Suprapubic skin (tissue), 4 donors: ENCODE data around the gene FAM83B. TPM values are rescaled to one million over a fixed set of nuclear protein-coding genes. Genes with fewer than 3 reads are reported as not detected.
"Not testable (repeated sequence)": the region's sequence is repeated elsewhere in the genome, so short reads cannot be mapped to it uniquely, and the experiment has no call there.

Source experiments
- DNase-seq, 2 donors: peaks; one replicate each; pipeline ENCODE4 v3.0.0-alpha.2; 2019; ENCODE audit warnings: low spot score in 2 of 2
- H3K27ac ChIP-seq: fragments of 200-600 bp; sonication (generic); one replicate; pipeline ENCODE4 v1.5.1; 2019
- H3K27me3 ChIP-seq: fragments of 200-600 bp; sonication (generic); one replicate; pipeline ENCODE4 v1.5.1; 2019
- H3K36me3 ChIP-seq: fragments of 200-600 bp; sonication (generic); one replicate; pipeline ENCODE4 v1.5.1; 2019
- H3K4me1 ChIP-seq: fragments of 200-600 bp; sonication (generic); one replicate; pipeline ENCODE4 v1.5.1; 2019
- H3K4me3 ChIP-seq: fragments of 200-600 bp; sonication (generic); one replicate; pipeline ENCODE4 v1.5.1; 2019; ENCODE audit warnings: mild to moderate bottlenecking
- H3K9me3 ChIP-seq: fragments of 200-600 bp; sonication (generic); one replicate; pipeline ENCODE4 v1.5.1; 2019
- EP300 ChIP-seq: sonication (generic); formaldehyde crosslinking; IDR thresholded peaks from one replicate; pipeline ENCODE4 v1.6.1; 2017; ENCODE audit warnings: antibody characterized with exemption
- POLR2A ChIP-seq, 2 donors: fragments of 450-650 bp; IDR thresholded peaks; one replicate each; pipeline ENCODE4 v1.6.1; 2017; ENCODE audit warnings: antibody characterized with exemption in 2 of 2, mild to moderate bottlenecking in 2 of 2, moderate library complexity in 2 of 2
- POLR2AphosphoS5 ChIP-seq, 3 donors: sonication (generic); formaldehyde crosslinking; IDR thresholded peaks; one replicate each; pipeline ENCODE4 v1.6.1; 2017; ENCODE audit warnings: antibody characterized with exemption in 3 of 3
- WGBS: methylation state at CpG from one replicate; pipeline ENCODE4 v1.1.5; 2018; 5-methylcytosine and 5-hydroxymethylcytosine counted together
- total RNA-seq, 4 donors: library from RNA; depleted of rRNA; stranded (reverse); fragments of >200 nt; gene quantifications; one replicate each; pipeline ENCODE4 v1.1.0, GENCODE V29; 2016
- TF ChIP-seq, protein P1 (sequence below), 2 donors: fragments of 200-600 bp in 1 of 2; fragments of 450-650 bp in 1 of 2; sonication (generic) in 1 of 2; IDR thresholded peaks; one replicate each; pipeline ENCODE4 v1.5.1; 2016 to 2019; ENCODE audit warnings: antibody characterized with exemption in 2 of 2, mild to moderate bottlenecking in 1 of 2, moderate library complexity in 1 of 2

The FAM83B gene
- total RNA-seq, 4 donors from 2014 or later: 100 to 153 (median 125) TPM

DNA sequence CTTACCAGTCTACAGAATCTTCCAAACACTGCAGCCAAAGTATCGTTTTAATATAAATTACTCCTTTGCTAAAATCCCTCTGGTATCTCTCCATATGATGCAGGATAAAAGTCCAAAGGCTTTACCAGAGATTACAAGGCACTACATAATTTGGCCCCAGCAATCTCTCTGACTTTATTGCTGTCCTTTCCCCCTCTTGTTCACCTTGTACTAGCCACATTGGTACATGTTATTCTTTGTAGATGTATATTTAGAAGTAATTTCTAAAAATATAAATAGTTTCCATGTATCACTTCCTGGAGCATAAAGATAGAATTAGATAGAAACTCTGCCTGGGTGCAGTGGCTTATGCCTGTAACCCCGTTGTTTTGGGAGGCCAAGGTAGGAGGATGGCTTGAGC lies 28.7 kb upstream of the FAM83B start:
- WGBS: 56% methylated on average over 2 of the region's 2 CpGs
- H3K27ac ChIP-seq: peak overlapping the region; percentile 3
- H3K36me3 ChIP-seq: no peaks in the 10 kb centered on the region

DNA sequence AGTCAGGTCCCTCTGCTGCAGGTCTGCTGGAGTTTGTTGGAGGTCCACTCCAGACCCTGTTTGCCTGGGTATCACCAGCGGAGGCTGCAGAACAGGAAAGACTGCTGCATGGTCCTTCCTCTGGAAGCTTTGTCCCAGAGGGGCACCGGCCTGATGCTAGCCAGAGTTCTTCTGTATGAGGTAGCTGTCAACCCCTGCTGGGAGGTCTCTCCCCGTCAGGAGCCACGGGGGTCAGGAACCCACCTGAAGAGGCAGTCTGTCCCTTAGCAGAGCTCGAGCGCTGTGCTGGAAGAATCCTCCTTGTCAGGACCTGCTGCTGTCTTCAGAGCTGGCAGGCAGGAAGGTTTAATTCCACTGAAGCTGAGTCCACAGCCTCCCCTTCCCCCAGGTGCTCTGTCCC lies 22.3 kb upstream of the FAM83B start:
- H3K4me3 ChIP-seq, H3K27me3 ChIP-seq, H3K9me3 ChIP-seq, DNase-seq, H3K36me3 ChIP-seq, H3K27ac ChIP-seq, H3K4me1 ChIP-seq: not testable (repeated sequence)
- 83% methylated on average over 4 of the region's 6 CpGs for WGBS

More for the DNA sequence above, 28.7 kb upstream of the FAM83B start:
- no peak for TF ChIP-seq EP300
- no peak for TF ChIP-seq POLR2A (IDR thresholded peaks at IDR 0.05)
- TF ChIP-seq, protein P1, sequence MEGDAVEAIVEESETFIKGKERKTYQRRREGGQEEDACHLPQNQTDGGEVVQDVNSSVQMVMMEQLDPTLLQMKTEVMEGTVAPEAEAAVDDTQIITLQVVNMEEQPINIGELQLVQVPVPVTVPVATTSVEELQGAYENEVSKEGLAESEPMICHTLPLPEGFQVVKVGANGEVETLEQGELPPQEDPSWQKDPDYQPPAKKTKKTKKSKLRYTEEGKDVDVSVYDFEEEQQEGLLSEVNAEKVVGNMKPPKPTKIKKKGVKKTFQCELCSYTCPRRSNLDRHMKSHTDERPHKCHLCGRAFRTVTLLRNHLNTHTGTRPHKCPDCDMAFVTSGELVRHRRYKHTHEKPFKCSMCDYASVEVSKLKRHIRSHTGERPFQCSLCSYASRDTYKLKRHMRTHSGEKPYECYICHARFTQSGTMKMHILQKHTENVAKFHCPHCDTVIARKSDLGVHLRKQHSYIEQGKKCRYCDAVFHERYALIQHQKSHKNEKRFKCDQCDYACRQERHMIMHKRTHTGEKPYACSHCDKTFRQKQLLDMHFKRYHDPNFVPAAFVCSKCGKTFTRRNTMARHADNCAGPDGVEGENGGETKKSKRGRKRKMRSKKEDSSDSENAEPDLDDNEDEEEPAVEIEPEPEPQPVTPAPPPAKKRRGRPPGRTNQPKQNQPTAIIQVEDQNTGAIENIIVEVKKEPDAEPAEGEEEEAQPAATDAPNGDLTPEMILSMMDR (IDR thresholded peaks at IDR 0.05): no peak
- TF ChIP-seq POLR2AphosphoS5 (IDR thresholded peaks at IDR 0.05): no peak
- Histone ChIP-seq H3K4me3 (no peak overlapping the region), H3K9me3 (no peaks in the 10 kb centered on the region), H3K4me1 (peaks cover 8% of the 10 kb centered on the region), H3K27me3 (no peaks in the 10 kb centered on the region)
- DNase-seq: no peak

DNA sequence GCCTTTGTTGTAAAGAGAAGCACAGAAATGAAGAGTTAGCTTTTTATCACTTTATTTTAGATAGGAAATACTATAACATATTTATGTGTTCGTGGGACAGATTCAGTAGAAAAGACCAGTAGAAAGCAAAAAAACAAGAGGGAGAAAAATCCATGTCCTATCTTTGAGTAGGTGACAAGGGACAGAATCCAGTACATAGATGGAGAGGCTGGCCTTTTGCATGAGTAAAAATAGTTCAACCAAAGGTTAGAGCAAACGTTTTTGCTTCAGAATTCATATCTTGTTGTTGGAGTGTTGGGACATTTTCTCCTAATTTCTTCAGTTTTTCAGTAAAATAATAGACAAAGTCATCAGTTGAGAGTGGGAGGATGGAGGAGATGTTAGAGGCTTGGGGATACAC lies 19.6 kb upstream of the FAM83B start:
- Histone ChIP-seq H3K27me3 (no peaks in the 10 kb centered on the region), H3K4me1 (peaks cover 7% of the 10 kb centered on the region), H3K36me3 (no peaks in the 10 kb centered on the region), H3K9me3 (no peaks in the 10 kb centered on the region), H3K4me3 (no peak overlapping the region), H3K27ac (no peak overlapping the region)
- no peak for TF ChIP-seq POLR2A (IDR thresholded peaks at IDR 0.05)
- TF ChIP-seq, protein P1 (IDR thresholded peaks at IDR 0.05): no peak
- TF ChIP-seq EP300: no peak
- TF ChIP-seq POLR2AphosphoS5 (IDR thresholded peaks at IDR 0.05): no peak
- WGBS: 66% methylated on average over 2 of the region's 2 CpGs
- no peak for DNase-seq

DNA sequence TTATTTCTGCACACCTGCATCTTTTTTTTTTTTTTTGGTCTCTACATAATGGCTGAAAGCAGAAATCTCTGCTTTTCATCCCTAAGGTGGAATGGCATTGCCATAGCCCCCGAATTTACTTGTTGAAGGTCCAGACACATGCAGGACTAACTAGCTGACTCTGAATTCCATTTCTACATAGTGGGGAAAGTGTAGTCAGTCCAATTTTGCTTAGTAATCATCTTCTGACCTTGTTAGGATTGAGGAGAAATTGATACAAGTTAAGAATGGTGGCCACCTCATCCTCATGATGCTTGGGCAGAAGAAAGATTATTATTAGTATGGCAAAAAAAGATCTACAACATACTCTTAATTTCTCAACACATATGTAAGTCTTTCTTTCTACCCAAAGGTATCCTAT lies 16.4 kb upstream of the FAM83B start:
- Histone ChIP-seq H3K4me1 (no peaks in the 10 kb centered on the region), H3K36me3 (no peaks in the 10 kb centered on the region), H3K4me3 (no peak overlapping the region), H3K27ac (no peak overlapping the region), H3K9me3 (no peaks in the 10 kb centered on the region), H3K27me3 (no peaks in the 10 kb centered on the region)
- no peak for DNase-seq
- TF ChIP-seq EP300 (no peak), POLR2A (IDR thresholded peaks at IDR 0.05) (no peak), POLR2AphosphoS5 (IDR thresholded peaks at IDR 0.05) (no peak)
- TF ChIP-seq, protein P1 (IDR thresholded peaks at IDR 0.05): no peak
- WGBS: 37% methylated on average over 1 of the region's 1 CpG

DNA sequence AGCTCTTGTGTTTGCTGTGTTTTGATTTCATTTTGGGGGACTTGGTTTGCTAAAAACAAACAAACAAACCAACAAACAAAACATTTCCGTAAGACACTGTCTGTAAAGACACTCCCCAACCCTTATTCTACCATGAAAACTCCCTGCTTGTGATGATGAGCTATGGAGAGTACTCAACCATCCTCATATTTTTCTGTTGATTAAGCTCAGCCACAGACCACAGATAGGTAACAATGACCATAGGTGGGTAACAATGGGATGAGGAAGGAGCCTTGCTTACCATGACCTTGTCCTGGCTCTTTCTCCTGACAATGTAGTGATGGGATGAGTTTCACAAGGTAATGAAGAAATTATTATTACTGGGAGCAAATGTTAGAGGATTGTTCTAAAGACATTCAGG lies 11.4 kb upstream of the FAM83B start:
- 86% methylated on average over 1 of the region's 1 CpG for WGBS
- no peak overlapping the region for H3K27ac ChIP-seq

More for the DNA sequence above, 11.4 kb upstream of the FAM83B start:
- Histone ChIP-seq H3K4me3 (no peak overlapping the region), H3K4me1 (no peaks in the 10 kb centered on the region), H3K27me3 (no peaks in the 10 kb centered on the region), H3K36me3 (no peaks in the 10 kb centered on the region), H3K9me3 (no peaks in the 10 kb centered on the region)
- TF ChIP-seq POLR2A (IDR thresholded peaks at IDR 0.05): no peak
- TF ChIP-seq, protein P1 (IDR thresholded peaks at IDR 0.05): no peak
- no peak for TF ChIP-seq POLR2AphosphoS5 (IDR thresholded peaks at IDR 0.05)
- TF ChIP-seq EP300: no peak
- DNase-seq: no peak
